ENCODE measurements around the gene OSBPL9.

DNA sequence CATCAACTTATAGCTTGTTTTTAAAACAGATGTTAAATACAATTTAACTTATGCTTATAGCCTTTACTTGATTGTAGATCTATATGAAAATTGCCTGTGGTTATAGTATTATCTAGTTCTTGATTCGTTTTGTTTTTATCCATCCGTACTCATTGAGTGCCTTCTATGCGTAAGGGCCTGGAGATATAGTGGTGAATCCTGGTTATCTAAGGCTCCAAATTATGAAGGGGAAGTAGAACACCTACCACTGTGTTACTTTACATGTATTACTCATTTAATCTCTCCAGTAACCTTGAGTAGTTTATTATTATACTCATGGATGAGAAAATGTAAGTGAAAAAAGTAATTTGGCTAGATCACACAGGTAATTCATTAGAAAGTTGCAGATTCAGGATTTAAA lies 121.8 kb downstream of the OSBPL9 start:
- TF ChIP-seq CTCF (IDR thresholded peaks at IDR 0.05) (no peak), POLR2A (IDR thresholded peaks at IDR 0.05) (no peak)
